ENCODE data around the gene RBM17.

DNA sequence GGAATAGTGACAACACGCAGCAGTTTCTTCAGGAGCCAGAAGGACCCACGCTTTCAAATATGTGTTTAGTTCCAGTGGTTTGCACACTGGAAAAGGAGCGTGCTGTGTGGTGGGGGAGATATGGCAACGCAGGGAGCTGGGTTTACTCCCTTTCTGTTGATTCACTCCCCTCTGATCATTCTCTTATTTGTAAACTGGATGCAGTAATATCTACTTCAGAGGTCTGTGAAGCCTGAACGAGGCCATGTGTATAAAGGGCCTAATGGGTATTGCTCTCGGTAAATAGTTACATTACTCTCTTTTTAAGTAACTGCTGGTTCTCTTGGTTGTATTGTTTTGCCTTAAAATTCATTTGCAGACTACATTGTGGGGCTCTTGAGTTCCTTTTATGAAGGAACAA is 19.2 kb downstream of the RBM17 start:
- TF ChIP-seq, protein P1, sequence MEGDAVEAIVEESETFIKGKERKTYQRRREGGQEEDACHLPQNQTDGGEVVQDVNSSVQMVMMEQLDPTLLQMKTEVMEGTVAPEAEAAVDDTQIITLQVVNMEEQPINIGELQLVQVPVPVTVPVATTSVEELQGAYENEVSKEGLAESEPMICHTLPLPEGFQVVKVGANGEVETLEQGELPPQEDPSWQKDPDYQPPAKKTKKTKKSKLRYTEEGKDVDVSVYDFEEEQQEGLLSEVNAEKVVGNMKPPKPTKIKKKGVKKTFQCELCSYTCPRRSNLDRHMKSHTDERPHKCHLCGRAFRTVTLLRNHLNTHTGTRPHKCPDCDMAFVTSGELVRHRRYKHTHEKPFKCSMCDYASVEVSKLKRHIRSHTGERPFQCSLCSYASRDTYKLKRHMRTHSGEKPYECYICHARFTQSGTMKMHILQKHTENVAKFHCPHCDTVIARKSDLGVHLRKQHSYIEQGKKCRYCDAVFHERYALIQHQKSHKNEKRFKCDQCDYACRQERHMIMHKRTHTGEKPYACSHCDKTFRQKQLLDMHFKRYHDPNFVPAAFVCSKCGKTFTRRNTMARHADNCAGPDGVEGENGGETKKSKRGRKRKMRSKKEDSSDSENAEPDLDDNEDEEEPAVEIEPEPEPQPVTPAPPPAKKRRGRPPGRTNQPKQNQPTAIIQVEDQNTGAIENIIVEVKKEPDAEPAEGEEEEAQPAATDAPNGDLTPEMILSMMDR (conservative IDR thresholded peaks at IDR 0.05; ENCODE audit: low read depth, low read length): no peak
- TF ChIP-seq BHLHE40 (IDR thresholded peaks at IDR 0.05; ENCODE audit: low read depth, low read length) (no peak), POLR2A (IDR thresholded peaks at IDR 0.05; ENCODE audit: low read depth, low read length) (no peak), MAZ (IDR thresholded peaks at IDR 0.05; ENCODE audit: borderline replicate concordance, low read depth, low read length) (no peak), FOS (IDR thresholded peaks at IDR 0.05; ENCODE audit: low read depth, low read length) (no peak), SMC3 (IDR thresholded peaks at IDR 0.05; ENCODE audit: low read depth, low read length) (no peak), NFE2L2 (IDR thresholded peaks at IDR 0.05; ENCODE audit: low read depth, low read length) (no peak), CHD1 (IDR thresholded peaks at IDR 0.05; ENCODE audit: low read depth, low read length) (no peak), RAD21 (IDR thresholded peaks at IDR 0.05; ENCODE audit: low read length) (no peak), MAFK (IDR thresholded peaks at IDR 0.05; ENCODE audit: low read depth, low read length) (no peak)
- TF ChIP-seq, protein P2, sequence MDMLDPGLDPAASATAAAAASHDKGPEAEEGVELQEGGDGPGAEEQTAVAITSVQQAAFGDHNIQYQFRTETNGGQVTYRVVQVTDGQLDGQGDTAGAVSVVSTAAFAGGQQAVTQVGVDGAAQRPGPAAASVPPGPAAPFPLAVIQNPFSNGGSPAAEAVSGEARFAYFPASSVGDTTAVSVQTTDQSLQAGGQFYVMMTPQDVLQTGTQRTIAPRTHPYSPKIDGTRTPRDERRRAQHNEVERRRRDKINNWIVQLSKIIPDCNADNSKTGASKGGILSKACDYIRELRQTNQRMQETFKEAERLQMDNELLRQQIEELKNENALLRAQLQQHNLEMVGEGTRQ (IDR thresholded peaks at IDR 0.05; ENCODE audit: low read depth, low read length): no peak
- TF ChIP-seq, protein P3, sequence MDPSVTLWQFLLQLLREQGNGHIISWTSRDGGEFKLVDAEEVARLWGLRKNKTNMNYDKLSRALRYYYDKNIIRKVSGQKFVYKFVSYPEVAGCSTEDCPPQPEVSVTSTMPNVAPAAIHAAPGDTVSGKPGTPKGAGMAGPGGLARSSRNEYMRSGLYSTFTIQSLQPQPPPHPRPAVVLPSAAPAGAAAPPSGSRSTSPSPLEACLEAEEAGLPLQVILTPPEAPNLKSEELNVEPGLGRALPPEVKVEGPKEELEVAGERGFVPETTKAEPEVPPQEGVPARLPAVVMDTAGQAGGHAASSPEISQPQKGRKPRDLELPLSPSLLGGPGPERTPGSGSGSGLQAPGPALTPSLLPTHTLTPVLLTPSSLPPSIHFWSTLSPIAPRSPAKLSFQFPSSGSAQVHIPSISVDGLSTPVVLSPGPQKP (IDR thresholded peaks at IDR 0.05; ENCODE audit: borderline replicate concordance, low read depth, low read length): no peak

Data from IMR-90 (cell line).